Breast epithelium (tissue), 3 donors: ENCODE results near the gene P2RX2.

Source experiments
- CTCF ChIP-seq, 3 donors: fragments of 450-650 bp; IDR thresholded peaks; one replicate each; pipeline ENCODE4 v1.5.1; 2016 to 2017; ENCODE audit warnings: antibody characterized with exemption in 3 of 3, mild to moderate bottlenecking in 3 of 3, moderate library complexity in 3 of 3
- POLR2A ChIP-seq: fragments of 450-650 bp; IDR thresholded peaks from one replicate; pipeline ENCODE4 v1.6.1; 2016; ENCODE audit warnings: antibody characterized with exemption, mild to moderate bottlenecking, moderate library complexity
- POLR2AphosphoS5 ChIP-seq, 3 donors: sonication (generic); formaldehyde crosslinking; IDR thresholded peaks; one replicate each; pipeline ENCODE4 v1.6.1; 2017; ENCODE audit warnings: antibody characterized with exemption in 3 of 3

GRCh38 chr12:132632521-132633228 lies 14.1 kb downstream of the P2RX2 start:
- TF ChIP-seq POLR2AphosphoS5 (IDR thresholded peaks at IDR 0.05) (no peak), CTCF (IDR thresholded peaks at IDR 0.05) (no peak), POLR2A (no peak)
